Lower leg skin (tissue), 4 donors: Measurements from ENCODE around the gene CCNH. TPM values are rescaled to one million over a fixed set of nuclear protein-coding genes. Genes with fewer than 3 reads are reported as not detected.

Experiments
- DNase-seq, 2 donors: peaks; one replicate each; pipeline ENCODE4 v3.0.0-alpha.2; 2019; ENCODE audit warnings: low spot score in 2 of 2
- H3K4me3 ChIP-seq: fragments of 200-600 bp; sonication (generic); 2 replicates; pipeline ENCODE4 v1.5.1; 2017; ENCODE audit warnings: mild to moderate bottlenecking, low read depth; ENCODE audit not compliant: poor library complexity, severe bottlenecking
- CTCF ChIP-seq, 3 donors: fragments of 450-650 bp; IDR thresholded peaks; one replicate each; pipeline ENCODE4 v1.5.1; 2016; ENCODE audit warnings: antibody characterized with exemption in 3 of 3, mild to moderate bottlenecking in 3 of 3, moderate library complexity in 2 of 3
- POLR2A ChIP-seq, 2 donors: fragments of 450-650 bp; IDR thresholded peaks; one replicate each; pipeline ENCODE4 v1.6.1; 2016 to 2017; ENCODE audit warnings: antibody characterized with exemption in 2 of 2, mild to moderate bottlenecking in 1 of 2, moderate library complexity in 1 of 2
- WGBS, 2 donors: methylation state at CpG; one replicate each; pipeline ENCODE4 v1.1.5; 2018; 5-methylcytosine and 5-hydroxymethylcytosine counted together
- intact Hi-C: fragments of 100-400 bp; cut with DNase I; formaldehyde crosslinking; loops from one replicate; pipeline ENCODE4 v1.15.0; 2023; ENCODE audit warnings: low total_unique reads
- total RNA-seq, 4 donors: library from RNA; depleted of rRNA; stranded (reverse); fragments of >200 nt; gene quantifications; one replicate each; pipeline ENCODE4 v1.1.0, GENCODE V29; 2016

Gene CCNH
- total RNA-seq, 4 donors from 2014 or later = 44.1 to 82.3 (median 66.5) TPM

GRCh38 chr5:87359106-87359505 is 53.6 kb downstream of the CCNH start:
- TF ChIP-seq POLR2A (IDR thresholded peaks at IDR 0.05) = no peak
- TF ChIP-seq CTCF (IDR thresholded peaks at IDR 0.05) = no peak
- intact Hi-C loops = no loop called here
- H3K4me3 ChIP-seq = no peak overlapping the region
- DNase-seq = no peak
- WGBS, 2 donors = 93 to 97% methylated on average over 2 of the region's 2 CpGs

- intact Hi-C loops = no loop called here
- DNase-seq = no peak
- 96 to 100% methylated on average over 1 of the region's 1 CpG for WGBS, 2 donors
- H3K4me3 ChIP-seq = no peak overlapping the region
- TF ChIP-seq POLR2A (IDR thresholded peaks at IDR 0.05) (no peak), CTCF (IDR thresholded peaks at IDR 0.05) (no peak)
Observed at GRCh38 chr5:87354496-87354895, 58.2 kb downstream of the CCNH start.

- intact Hi-C loops = no loop called here
- no peak overlapping the region for H3K4me3 ChIP-seq
- DNase-seq = no peak
- TF ChIP-seq POLR2A (IDR thresholded peaks at IDR 0.05) (no peak), CTCF (IDR thresholded peaks at IDR 0.05) (no peak)
Observed at GRCh38 chr5:87347841-87348240, 64.9 kb downstream of the CCNH start.

- 75 to 85% methylated on average over 1 of the region's 1 CpG for WGBS, 2 donors
- TF ChIP-seq CTCF (IDR thresholded peaks at IDR 0.05) = no peak
- TF ChIP-seq POLR2A (IDR thresholded peaks at IDR 0.05) = no peak
- no peak overlapping the region for H3K4me3 ChIP-seq
- intact Hi-C loops = no loop called here
- DNase-seq = no peak
Observed at GRCh38 chr5:87347272-87347671, 65.5 kb downstream of the CCNH start.

Other genes starting within 250 kb of the CCNH start
- 10 to 100 TPM; 25.8 to 29.7 (median 28.1) TPM for gene RASA1, start 145.0 kb downstream of the CCNH start, total RNA-seq